ENCODE measurements around the gene EPB41. TPM values are rescaled to one million over a fixed set of nuclear protein-coding genes. Genes with fewer than 3 reads are reported as not detected.

EPB41 gene
- total and polyA plus RNA-seq, 2 of the 4 experiments (the other 2 are of a cell fraction) = 4.6 to 10.0 TPM

- no peak overlapping the region for H3K14ac ChIP-seq (replicated peaks; ENCODE audit: low read depth, low read length)
- H3K56ac ChIP-seq (ENCODE audit: extremely low read depth, insufficient read depth, low read length) = no peak overlapping the region
- H3K9ac ChIP-seq (ENCODE audit: low read depth, low read length) = no peak overlapping the region
- H2BK120ac ChIP-seq (ENCODE audit: low read depth, low read length) = no peak overlapping the region
- no peak overlapping the region for H2AFZ ChIP-seq (replicated peaks; ENCODE audit: low read length, poor library complexity)
- H3K4ac ChIP-seq (ENCODE audit: low read depth, low read length) = no peak overlapping the region
- ChIA-PET POLR2A (ENCODE audit: unreplicated experiment) (no interaction called here), CTCF (no interaction called here)
- no peak overlapping the region for H4K91ac ChIP-seq (ENCODE audit: insufficient read depth, low read depth, low read length)
- no peaks in the 10 kb centered on the region for H3K79me1 ChIP-seq (ENCODE audit: low read depth in 1 of 2, low read length in 2 of 2)
- no peak overlapping the region for H2AK9ac ChIP-seq (replicated peaks; ENCODE audit: low read depth, low read length, poor library complexity)
- DNase-seq = no peak
- no peak overlapping the region for H2BK15ac ChIP-seq (ENCODE audit: low read depth, low read length)
- H2BK20ac ChIP-seq (ENCODE audit: low read depth, low read length) = no peak overlapping the region
- ATAC-seq (ENCODE audit: low read depth) = no peak
- no peak overlapping the region for H3K27ac ChIP-seq (ENCODE audit: insufficient read depth, low read length)
- no peaks in the 10 kb centered on the region for H3K4me1 ChIP-seq (ENCODE audit: control insufficient read depth, insufficient read depth, low read length)
- H3K9me3 ChIP-seq (ENCODE audit: control insufficient read depth, insufficient read depth, low read length) = no peaks in the 10 kb centered on the region
- H3K4me2 ChIP-seq (ENCODE audit: low read depth, low read length) = no peak overlapping the region
- H3K4me3 ChIP-seq (ENCODE audit: insufficient read depth, low read depth, low read length) = no peak overlapping the region
- no peaks in the 10 kb centered on the region for H3K27me3 ChIP-seq (ENCODE audit: control insufficient read depth, insufficient read depth, low read length)
- no peak overlapping the region for H4K8ac ChIP-seq (ENCODE audit: low read depth in 2 of 2, low read length in 2 of 2)
- no peaks in the 10 kb centered on the region for H3K9me1 ChIP-seq (ENCODE audit: insufficient read depth, low read length)
- no peak overlapping the region for H2BK5ac ChIP-seq (ENCODE audit: low read depth, low read length, poor library complexity, severe bottlenecking)
- no peak for TF ChIP-seq MXI1 (IDR thresholded peaks at IDR 0.05; ENCODE audit: borderline replicate concordance, low read depth, low read length)
- TF ChIP-seq MAZ (IDR thresholded peaks at IDR 0.05; ENCODE audit: borderline replicate concordance, low read depth, low read length) = no peak
- no peak for TF ChIP-seq USF2 (IDR thresholded peaks at IDR 0.05; ENCODE audit: low read depth, low read length)
- TF ChIP-seq SMC3 (IDR thresholded peaks at IDR 0.05; ENCODE audit: low read depth, low read length) = no peak
- no peak for TF ChIP-seq CHD1 (IDR thresholded peaks at IDR 0.05; ENCODE audit: low read depth, low read length)
- no peak for TF ChIP-seq MAFK (IDR thresholded peaks at IDR 0.05; ENCODE audit: low read depth, low read length)
- dilution Hi-C loops (cut with HindIII; ENCODE audit: low sequenced_read_pairs, unreplicated experiment) (no loop called here), intact Hi-C loops (cut with micrococcal nuclease) (loop anchor here (5.0 kb wide), 1 partner anchor 55 kb away; no protein-coding TSS in a partner anchor), in situ Hi-C loops (cut with MboI; ENCODE audit: low sequenced_read_pairs) (no loop called here)
- H3K23ac ChIP-seq (ENCODE audit: low read depth, low read length) = no peak overlapping the region
- H3K36me3 ChIP-seq (ENCODE audit: control insufficient read depth, insufficient read depth, low read length) = no peaks in the 10 kb centered on the region
- H4K5ac ChIP-seq (ENCODE audit: low read depth, low read length) = no peak overlapping the region
- BruUV-seq (replicated peaks) = no TSS peak
- no peak overlapping the region for H3K18ac ChIP-seq (ENCODE audit: low read depth, low read length)
- no peak overlapping the region for H2AK5ac ChIP-seq (ENCODE audit: low read depth, low read length)
- H4K20me1 ChIP-seq (ENCODE audit: insufficient read depth, low read length) = no peaks in the 10 kb centered on the region
Observed at GRCh38 chr1:29002792-29003191, 88.4 kb downstream of the EPB41 start.

All from IMR-90 (cell line).